ENCODE data around the gene SPINK5.
A peak's percentile ranks its signal among the peaks of the same experiment; 100 is the strongest.

Gene SPINK5

DNA sequence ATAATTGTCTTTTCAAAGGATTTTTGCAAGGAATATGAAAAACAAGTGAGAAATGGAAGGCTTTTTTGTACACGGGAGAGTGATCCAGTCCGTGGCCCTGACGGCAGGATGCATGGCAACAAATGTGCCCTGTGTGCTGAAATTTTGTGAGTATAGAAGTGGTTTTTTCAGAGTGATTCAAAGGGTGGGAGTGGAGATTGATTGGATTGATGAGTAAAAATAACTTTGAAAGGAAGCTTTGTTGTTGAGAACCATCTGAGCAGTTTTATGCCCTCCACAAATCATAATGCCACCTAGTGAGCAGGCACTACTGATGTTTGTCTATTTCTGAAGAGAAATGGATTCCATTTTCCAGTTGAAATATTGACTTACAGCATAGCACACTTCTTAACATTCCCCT is 30.6 kb downstream of the SPINK5 start:
- no peak for DNase-seq (ENCODE audit: low spot score)

- no peak for DNase-seq (ENCODE audit: low spot score)
Observed at GRCh38 chr5:148104226-148104625, 40.4 kb downstream of the SPINK5 start.

GRCh38 chr5:148107608-148108007 is 43.8 kb downstream of the SPINK5 start:
- DNase-seq (ENCODE audit: low spot score): no peak

GRCh38 chr5:148113243-148113642 is 49.5 kb downstream of the SPINK5 start:
- no peak for DNase-seq (ENCODE audit: low spot score)

- no peak for DNase-seq (ENCODE audit: low spot score)
Observed at GRCh38 chr5:148120317-148120716, 56.5 kb downstream of the SPINK5 start.

DNA sequence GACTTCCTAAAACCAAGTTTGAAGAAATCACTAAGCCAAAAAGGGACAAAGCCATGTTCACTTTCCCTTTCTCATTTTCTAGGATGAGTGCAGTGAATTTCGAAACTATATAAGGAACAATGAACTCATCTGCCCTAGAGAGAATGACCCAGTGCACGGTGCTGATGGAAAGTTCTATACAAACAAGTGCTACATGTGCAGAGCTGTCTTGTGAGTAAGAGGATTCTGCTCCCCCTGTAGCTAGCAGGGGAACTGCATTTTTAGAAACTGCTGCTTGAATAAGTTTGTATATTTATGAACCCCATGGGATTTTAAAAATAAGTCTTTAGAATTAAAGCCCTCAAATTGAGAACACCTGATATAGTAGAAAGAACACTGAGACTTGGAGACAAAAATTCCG is 61.9 kb downstream of the SPINK5 start:
- DNase-seq (ENCODE audit: low spot score): no peak

GRCh38 chr5:148135091-148136048 is 71.6 kb downstream of the SPINK5 start:
- DNase-seq (ENCODE audit: low spot score): no peak

- DNase-seq (ENCODE audit: low spot score): no peak
Observed at GRCh38 chr5:148140846-148141245, 77.1 kb downstream of the SPINK5 start.

GRCh38 chr5:148141645-148142044 is 77.9 kb downstream of the SPINK5 start:
- no peak for DNase-seq (ENCODE audit: low spot score)

GRCh38 chr5:148145916-148146315 is 82.1 kb downstream of the SPINK5 start:
- DNase-seq (ENCODE audit: low spot score): no peak

DNA sequence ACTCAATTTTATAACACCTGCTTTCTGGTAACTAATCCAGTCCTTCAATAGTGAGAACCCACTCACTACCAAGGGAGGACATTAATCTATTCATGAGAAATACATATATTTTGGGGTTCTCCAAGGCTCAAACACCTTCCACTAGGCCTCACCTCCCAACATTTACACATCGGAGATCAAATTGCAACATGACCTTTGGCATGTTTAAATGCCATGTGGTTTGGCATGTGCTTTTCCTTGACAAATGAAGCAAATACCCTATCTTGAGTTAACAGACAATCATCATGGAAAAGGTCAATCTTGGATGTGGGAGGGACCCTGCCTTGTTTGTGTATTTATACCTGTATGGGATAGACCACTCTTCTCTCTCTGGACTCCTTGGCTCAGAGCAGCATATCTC is 82.7 kb downstream of the SPINK5 start:
- no peak for DNase-seq (ENCODE audit: low spot score)

DNA sequence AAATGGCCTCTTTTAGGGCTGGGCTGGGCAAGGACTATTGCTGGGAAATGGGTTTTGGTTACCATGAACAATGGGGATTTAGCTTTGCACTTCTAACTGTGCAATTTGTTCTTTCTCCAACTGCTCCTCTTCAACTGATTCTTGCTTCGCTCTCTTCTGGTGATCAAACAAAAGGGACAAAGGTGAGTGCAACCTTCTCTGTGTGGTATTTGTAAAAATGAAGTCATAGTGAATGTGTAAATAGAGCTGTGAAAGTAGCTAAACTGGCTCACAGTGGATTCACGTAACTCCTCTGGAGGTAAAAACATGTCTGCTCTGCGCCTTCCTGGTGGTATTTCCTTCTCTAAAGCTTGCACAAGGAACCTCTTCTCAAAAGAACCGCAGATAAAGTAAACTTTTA is 83.6 kb downstream of the SPINK5 start:
- DNase-seq (ENCODE audit: low spot score): no peak

- DNase-seq (ENCODE audit: low spot score): no peak
Observed at GRCh38 chr5:148151872-148152271, 88.1 kb downstream of the SPINK5 start.

DNA sequence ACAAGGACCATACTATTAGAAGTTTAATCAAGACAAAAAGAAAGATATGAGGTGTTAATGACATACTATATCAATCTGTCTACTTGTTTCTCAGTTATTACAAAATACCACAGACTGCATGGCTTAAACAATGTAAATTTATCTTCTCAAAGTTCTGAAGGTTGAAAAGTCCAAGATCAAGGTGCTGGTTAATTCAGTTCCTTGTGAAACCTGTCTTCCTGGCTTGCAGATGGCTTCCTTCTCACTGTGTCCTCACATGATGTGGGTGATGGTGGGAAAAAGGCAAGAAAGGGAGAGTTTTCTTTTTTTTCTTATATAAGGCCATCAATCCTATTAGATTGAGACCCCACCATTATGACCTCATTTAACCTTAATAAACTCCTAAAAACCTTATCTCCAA is 89.0 kb downstream of the SPINK5 start:
- no peak for DNase-seq (ENCODE audit: low spot score)

GRCh38 chr5:148156609-148157008 is 92.8 kb downstream of the SPINK5 start:
- no peak for DNase-seq (ENCODE audit: low spot score)

GRCh38 chr5:148162038-148162437 is 98.3 kb downstream of the SPINK5 start:
- DNase-seq (ENCODE audit: low spot score): no peak

DNA sequence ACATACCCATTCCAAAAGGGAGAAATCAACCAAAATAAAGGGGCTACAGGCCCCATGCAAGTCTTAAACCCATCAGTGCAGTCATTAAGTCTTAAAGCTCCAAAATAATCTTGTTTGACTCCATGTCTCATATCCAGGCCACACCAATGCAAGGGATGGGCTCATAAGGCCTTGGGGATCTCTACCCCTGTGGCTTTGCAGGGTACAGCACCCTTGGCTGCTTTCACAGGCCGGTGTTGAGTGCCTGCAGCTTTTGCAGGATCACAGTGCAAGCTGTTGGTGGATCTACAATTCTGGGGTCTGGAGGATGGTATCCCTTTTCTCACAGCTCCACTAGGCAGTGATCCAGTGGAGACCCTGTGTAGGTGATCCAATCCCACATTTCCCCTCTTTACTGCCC is 99.6 kb downstream of the SPINK5 start:
- DNase-seq (ENCODE audit: low spot score): no peak

DNA sequence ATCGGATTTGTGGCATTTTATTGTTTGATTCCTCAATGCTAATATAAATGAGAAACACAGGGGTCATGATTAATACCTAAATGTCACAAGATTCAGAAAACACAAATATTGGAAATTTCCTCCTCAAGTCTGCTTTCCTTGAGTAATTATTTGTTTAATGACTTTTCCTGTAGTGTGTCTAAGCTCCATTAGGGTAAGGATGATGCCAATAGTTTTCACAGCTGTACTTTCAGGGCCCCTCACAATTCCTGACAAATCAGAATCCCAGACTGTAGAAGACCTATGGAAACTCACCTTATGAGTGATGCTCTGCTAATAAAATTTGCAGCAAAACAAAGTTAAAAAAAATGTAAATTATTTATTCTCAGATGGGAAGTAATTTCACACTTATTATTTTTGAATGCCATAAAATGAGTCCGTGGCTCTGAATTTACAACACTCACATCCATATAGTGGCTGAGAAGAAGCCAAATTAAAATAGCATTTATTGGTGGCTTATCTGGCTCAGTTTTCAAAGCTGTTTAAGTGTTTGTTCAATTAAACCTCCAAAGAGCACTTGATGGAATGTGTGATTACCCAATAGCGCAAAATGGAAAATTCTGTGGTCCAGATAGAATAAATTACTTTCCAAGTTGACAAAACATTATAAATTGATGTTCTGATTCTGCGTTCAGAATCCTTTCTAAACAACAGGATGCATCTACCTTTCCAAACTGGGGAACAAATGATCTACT is 102.9 kb downstream of the SPINK5 start:
- DNase-seq (ENCODE audit: low spot score): no peak

DNA sequence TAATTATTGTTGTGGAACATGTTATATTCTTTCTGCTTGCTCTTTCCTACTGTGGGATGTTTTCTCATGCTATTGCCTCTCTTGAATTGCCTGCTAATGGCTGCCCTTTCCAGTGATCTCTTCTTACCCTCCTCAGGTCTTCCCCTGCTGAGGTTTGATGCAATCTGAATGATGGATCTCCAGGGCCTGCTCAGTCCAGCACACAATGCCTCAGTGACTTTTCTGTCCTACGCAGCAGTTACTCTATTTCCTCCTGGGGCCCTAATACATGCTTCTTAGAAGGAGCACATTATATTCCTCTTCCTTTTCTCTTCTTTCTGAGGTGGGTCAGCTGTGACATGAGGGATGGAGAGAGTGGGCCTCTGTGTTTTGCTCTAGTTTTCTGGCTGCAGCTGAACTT is 104.5 kb downstream of the SPINK5 start, which contains the start of gene SPINK14:
Gene SPINK14 (plus strand): TSS at position 301 of the 400 bp plus-strand sequence. CDS start 1,187 bp downstream, outside the sequence.
- no peak for DNase-seq (ENCODE audit: low spot score)

DNA sequence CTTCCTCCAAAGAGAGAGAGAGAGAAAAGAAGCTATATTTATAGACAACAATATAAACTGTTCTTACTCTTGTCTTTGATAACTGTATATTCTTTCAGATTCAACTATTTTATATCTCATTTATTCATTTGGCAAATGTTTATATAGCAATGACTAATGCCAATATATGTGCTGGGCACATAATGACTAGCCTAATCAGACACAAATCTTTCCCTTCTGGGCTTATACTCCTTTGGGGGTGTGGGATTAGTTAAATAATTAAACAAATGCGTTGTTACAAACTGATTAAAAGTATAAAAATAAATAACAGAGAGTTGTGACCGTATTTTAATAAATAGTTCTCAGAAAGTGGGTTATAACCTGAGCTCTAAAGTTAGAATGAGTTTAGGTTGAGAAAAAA is 108.6 kb downstream of the SPINK5 start:
- no peak for DNase-seq (ENCODE audit: low spot score)

- DNase-seq (ENCODE audit: low spot score): no peak
Observed at GRCh38 chr5:148176480-148176879, 112.7 kb downstream of the SPINK5 start.

DNA sequence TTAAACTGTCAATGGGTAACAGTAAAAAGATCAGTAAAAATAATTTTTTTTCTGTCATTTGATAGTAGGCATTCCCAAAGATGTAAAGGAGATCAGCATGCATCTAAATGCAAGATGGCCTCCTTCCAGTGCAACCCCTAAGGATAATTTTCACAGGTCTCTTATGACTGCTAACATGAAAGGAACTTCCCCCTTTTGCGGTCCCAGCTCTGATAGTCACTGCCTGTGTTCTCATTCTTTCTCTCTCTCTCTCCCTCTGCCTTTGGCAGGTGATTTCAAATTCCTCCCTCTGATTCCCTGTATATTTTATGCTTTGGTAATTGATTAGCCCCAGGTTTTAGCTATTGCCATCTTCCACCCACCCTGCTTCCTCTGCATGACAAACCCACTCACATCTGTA is 113.4 kb downstream of the SPINK5 start:
- no peak for DNase-seq (ENCODE audit: low spot score)

DNA sequence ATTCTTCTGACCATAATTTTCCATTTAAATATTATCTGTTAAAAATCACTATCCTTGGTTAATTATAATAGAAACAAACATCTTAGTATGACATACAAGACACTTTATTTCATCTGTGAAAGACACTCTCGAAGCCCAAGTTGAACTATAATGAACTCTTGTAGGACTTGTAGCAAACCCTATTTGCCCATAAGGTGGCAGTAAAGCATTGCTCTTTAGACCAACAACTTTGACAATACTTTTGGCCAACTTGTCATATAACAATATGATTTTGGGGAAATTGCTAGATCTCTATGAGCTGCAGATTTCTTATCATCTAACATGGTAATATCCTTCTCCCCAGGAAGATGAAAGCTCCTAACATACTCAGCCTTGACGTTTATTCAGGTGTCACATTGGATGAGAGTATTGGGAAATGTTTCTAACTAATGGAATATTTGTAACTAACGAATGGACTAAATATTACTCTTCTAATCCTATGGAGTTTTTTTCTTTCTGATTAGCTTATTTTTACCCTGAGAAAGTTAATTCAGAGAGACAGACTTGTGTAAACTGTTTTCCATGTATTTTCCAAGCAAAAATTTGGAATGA is 115.5 kb downstream of the SPINK5 start:
- peak; percentile 22 for DNase-seq (ENCODE audit: low spot score)

Measured in CD4-positive, alpha-beta T cell treated with Interleukin-6 at 100 ng/mL for 8 hours (primary cell).